Transverse colon (tissue), 3 donors: Measurements from ENCODE around the gene MFSD12.
"Not testable (repeated sequence)": the region's sequence is repeated elsewhere in the genome, so short reads cannot be mapped to it uniquely, and the experiment has no call there.

Experiments
- CTCF ChIP-seq, 5 experiments: fragments of 200-600 bp in 3 of 5; fragments of 450-650 bp in 2 of 5; sonication (generic) in 3 of 5; IDR thresholded peaks; 1 replicate in 2 of 5; 2 replicates in 3 of 5; pipeline ENCODE4 v1.5.1; 2016 to 2017; ENCODE audit warnings: antibody characterized with exemption in 5 of 5, inconsistent platforms in 3 of 5, mild to moderate bottlenecking in 2 of 5, moderate library complexity in 1 of 5
- POLR2A ChIP-seq: fragments of 450-650 bp; IDR thresholded peaks from one replicate; pipeline ENCODE4 v1.6.1; 2016; ENCODE audit warnings: antibody characterized with exemption, mild to moderate bottlenecking, moderate library complexity

- not testable (repeated sequence) for TF ChIP-seq POLR2A; CTCF (IDR thresholded peaks at IDR 0.05)
Measured at GRCh38 chr19:3570042-3570441, 12.7 kb upstream of the MFSD12 start.
